ENCODE results near the gene MUL1.

- TF ChIP-seq CTCF (IDR thresholded peaks at IDR 0.05): no peak
- TF ChIP-seq POLR2A (IDR thresholded peaks at IDR 0.05): no peak
- no peak for TF ChIP-seq EP300 (IDR thresholded peaks at IDR 0.05)
Observed at GRCh38 chr1:20493309-20493708, 14.6 kb downstream of the MUL1 start.
